ENCODE data around the gene LEKR1.
A peak's percentile ranks its signal among the peaks of the same experiment; 100 is the strongest.

The LEKR1 gene

GRCh38 chr3:157063926-157064325 is 237.8 kb downstream of the LEKR1 start:
- DNase-seq, result peak; percentile 18

DNA sequence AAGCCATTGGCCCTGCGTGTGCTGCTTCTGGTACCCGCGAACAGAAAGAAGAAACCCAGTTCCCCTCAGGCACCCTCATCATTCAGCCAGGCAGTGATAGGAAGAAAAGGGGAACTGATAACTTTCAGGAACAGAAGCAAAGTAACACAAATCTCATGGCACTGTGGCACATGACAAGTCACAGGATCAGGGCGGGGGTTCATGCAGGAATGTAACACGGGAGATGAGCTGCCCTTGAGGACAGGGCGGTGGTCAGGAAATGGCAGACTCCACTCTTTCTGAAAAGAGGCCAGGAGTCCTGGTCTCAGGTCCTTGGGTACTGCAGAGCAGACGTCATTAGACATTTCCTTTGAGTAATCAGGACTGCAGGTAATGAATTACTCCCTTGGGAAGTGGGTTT is 238.2 kb downstream of the LEKR1 start:
- DNase-seq, result no peak

DNA sequence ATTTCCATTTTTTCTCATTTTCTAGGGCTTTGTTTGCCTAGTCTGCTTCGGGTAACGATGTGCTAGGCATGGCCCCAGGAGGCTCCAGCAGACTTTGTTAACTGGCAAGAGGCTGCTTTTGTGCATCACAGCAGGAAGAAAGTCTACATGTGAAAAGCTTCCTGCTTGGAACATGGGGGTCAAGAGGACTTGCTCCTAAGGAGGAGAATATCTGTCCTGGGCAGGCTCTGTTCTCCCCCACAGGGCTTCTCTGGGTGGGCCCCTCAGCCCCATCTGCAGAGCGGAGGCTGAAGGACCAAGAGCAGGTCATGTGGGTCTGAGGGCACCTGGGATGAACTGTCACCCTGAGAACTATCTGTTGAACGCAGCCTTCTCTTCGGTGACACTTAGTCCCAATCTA is 239.0 kb downstream of the LEKR1 start:
- no peak for DNase-seq

DNA sequence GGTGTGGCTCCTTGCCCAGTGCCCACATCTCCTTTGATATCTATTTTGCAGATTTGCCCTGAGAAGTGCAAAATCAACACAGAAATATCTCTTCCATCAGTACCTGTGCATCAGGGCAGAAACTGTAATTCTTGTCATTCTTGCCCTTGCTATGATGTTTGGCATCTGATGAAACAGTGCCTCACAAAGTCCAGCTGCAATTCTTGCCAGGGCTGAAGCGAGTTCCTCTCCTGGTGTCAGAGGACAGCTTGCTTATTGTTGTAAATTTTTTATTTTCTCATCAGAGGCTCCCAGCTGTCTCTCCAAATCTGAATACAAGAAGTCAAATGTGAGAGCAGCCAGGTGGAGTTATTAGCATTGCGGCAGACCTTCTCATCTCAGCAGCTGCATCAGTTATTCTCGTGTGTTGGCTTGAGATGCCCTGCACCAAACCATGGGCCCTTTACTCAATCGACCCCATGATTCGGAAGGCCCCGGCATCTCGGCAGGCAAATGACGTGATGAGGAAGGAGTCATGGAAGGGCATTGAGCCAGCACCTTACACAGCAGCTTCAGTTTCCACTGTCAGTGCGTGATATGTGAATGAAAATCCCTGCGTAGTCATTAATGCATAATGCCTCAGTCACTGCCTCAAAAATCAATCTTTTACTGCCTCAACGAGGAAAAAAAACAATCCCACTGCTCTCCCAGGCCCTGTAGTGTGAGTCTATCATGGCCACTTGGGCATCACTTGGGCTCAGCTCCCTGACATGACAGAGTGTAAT is 240.4 kb downstream of the LEKR1 start:
- peak; percentile 83 for DNase-seq

- DNase-seq, result no peak
Observed at GRCh38 chr3:157067114-157067513, 241.0 kb downstream of the LEKR1 start.

DNA sequence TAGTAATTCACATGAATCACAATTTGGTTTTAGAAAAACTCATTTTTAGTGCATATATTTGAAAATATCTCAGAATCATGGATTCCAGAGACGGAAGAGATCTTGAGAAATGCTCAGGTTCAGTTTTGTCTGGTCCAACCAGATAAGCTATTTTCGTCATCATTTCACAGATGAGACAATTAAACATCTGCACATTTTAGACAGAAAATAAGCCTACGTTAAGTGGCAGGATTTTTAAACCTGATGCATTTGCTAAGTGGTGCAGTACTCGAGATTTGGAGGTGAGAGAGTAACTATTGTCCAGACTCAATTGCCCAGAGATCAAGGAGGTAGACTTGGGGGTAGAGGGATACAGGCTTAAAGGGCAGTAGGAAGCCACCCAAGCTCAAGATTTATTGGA is 243.3 kb downstream of the LEKR1 start:
- no peak for DNase-seq

DNA sequence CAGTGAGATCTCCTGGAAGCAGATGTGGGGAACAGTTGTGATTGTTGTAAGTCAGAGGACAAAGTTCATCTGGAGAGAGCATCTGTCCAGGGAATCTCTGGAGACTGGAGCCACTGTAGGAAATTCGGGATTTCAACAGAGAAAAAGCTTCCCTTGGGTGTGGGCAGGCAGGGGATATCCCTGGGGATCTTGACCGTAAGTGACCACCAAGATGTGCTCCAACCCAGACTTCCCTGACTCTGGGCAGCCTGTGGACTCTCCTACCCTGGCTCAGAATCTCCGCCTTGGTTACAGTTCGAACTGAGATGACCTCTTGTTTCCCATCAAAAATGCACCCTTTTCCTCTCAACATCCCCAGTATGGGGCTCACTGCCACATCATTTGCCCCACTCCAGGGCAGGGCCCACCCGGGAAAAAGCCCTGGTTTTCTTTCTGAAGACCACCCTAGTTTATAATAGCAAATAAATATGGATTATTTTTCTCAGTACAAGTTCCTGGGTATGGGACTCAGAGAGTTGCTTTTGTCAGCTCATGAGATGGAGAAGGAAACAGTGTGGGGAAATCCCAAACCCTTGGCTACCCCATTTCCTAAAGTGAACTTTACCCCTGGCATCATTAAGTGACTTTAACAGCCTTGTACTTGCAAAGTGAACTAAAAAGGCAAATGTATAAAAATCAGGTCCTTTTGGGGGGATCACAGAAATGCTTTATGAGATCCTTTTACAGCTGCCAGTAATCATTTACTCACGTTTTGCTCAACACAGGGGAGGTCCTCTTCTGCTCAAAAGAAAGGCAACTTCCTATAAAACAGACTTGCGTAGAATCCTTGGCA is 243.9 kb downstream of the LEKR1 start:
- DNase-seq, result no peak

GRCh38 chr3:157070678-157070999 is 244.5 kb downstream of the LEKR1 start:
- no peak for DNase-seq

- DNase-seq, result no peak
Observed at GRCh38 chr3:157071744-157072525, 245.8 kb downstream of the LEKR1 start.

- peak; percentile 76 for DNase-seq
Observed at GRCh38 chr3:157073810-157074209, 247.7 kb downstream of the LEKR1 start.

DNA sequence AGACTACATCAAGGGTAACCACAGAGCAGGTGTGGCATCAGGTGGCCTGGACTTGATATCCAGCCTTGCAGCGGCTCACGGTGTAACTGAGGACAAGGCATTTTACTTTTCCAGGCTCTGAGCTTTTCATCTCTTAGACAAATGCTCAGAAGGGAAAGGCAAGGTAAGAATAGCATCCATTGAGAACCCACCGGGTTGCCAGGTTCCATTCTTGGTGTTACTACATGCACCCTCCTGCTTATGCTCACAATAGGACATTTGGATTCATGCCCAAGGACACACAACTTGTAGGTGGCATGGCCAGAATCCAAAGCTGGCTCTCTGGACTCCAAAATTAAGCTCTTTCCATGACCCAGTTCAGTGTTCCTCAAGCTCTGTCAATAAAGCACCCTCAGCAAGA is 248.3 kb downstream of the LEKR1 start:
- no peak for DNase-seq

DNA sequence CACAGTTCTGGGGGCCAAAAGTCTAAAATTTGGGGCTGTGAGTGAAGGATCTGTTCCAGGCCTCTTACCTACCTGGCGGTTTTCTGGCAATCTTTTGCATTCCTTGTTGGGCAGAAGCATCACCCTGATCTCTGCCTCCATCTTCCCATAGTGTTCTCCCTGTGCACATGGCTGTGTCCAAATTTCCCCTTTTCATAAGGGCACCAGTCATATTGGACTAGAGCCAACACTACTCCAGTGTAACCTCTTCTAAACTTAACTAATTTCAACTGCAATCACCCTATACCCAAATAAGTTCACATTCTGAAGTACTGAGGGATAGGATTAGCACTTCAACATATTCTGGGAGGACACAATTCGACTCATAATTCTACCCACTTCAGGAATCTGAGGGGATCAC is 248.8 kb downstream of the LEKR1 start:
- no peak for DNase-seq

DNA sequence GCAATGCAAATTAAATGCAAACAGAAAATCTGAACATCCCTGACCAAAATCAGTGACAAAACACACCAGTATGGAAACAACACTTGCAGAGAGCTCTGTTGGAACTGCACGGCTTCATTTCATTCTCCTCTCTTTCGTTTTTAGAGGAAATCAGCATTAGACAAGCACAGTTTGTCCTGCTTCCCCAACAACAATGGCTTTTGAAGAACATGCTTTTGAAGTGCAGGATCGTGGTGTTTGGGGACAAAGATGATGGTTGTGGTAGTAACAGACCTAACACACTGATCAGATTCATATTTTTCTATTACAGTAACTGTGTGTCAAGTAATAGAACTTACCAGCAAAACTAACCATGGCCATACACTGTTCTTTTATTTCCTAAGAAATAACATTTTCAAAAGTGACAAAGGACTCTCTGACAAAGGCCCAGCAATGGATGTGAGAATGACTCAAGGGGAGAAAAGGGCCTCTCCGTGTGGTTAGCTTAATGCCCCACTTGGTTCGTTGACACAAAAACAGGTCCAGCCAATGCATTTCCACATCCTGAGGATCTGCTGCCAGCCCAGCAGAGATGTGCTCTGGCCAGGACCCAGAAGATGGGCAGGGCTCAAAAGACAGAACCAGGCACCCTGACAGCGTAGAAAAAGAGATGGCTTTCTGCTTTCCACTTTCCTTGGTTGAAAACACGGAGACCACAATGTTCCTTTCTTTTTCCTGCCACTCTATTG is 249.7 kb downstream of the LEKR1 start:
- DNase-seq, result no peak

GRCh38 chr3:157077565-157077991 is 251.4 kb downstream of the LEKR1 start:
- DNase-seq, result no peak

DNA sequence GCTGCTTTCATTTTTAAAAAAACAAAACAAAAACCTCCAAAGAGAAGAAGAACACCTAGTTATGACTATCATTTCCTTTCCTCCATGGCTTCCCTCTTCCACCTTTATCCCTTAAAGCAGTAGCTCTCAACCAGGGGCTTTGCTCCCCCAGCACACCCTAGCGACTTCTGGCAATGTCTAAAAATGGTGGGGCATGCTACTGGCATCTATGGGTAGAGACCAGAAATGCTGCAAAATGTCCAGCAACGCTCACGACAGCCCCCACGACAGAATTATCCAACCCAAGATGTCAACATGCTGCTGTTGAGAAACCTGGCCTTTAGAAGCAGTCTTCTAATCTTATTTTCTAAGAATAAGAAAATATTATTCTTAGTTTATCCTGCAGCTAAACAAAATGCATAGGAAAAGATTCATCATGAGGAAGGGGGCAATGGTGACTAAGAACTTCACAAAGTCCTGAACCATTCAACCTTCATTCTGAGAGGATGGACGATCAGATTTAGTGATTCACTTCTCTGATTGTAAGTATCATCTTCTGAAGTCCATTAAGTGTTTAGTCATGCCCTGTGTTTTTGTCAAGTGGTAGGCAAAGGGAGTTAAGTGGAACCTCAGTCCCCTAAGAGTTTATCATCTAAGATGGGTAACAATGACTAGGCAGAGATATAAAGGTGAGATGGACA is 252.1 kb downstream of the LEKR1 start:
- DNase-seq, result peak; percentile 38

GRCh38 chr3:157078811-157079185 is 252.6 kb downstream of the LEKR1 start:
- DNase-seq, result no peak

DNA sequence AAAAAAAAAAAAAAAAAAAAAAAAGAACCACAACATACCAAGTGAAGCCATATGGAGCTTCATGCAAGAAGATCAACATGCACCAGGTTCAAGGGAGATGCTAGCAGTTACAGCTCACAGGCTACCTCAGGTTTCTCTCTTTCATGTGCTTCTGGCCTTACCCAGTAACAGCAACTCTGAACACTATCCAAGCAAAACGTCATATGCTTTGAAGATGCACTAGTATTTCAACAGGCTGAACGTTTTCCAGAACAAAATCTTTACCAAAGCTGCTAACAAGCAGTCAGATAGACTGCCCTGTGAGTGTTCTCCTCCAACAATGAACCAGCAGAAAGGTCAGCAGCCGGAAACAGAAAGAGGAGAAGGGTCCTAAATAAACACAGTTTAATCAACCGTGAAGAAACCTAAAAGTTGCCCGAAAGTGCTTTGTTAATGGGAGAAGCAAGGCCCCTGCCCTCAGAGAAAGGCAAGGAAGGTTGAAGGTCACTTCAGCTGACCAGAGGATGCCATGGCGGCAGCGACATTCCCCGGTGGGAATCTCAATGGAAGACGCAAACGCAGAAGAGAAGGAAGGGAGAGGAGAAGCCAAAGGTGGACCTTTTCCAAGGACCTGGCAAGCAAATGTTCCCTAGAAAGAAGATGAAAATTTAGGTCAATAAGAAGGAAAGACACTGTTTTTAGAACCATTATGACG is 253.7 kb downstream of the LEKR1 start:
- DNase-seq, result no peak

DNA sequence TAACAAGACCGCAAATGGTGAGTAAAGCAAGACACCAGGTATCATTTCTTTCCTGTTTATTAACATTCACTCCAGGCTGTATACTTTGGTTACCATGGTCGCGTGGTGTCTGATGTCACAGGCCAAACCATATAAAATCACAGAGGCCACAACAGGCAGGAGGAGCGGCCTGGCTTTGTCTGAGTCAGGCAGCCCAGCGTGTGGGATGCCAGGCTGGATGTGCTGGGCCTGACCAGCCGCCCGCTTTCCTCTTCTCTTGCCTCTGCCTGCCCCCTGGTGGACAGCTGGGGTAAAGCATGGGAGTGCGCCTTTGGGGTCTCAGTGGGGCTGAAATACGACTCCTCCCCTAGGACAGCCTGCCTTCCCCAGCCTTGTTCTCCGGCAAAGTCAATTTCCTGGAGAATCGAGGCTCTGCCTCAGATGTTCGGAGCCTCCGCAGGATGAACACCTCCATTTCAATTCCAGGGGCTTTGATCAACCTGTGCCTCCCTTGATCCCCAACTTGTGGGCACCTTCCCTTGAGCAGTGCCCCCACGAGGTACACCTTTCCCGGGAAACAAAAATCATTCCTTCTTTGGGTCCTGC is 255.6 kb downstream of the LEKR1 start:
- DNase-seq, result peak; percentile 92

GRCh38 chr3:157082305-157082982 is 256.3 kb downstream of the LEKR1 start:
- peak; percentile 81 for DNase-seq

GRCh38 chr3:157083824-157084223 is 257.7 kb downstream of the LEKR1 start:
- no peak for DNase-seq
